Measurements from ENCODE around the gene FZR1.

The FZR1 gene

GRCh38 chr19:3539756-3540118, 33.6 kb downstream of the FZR1 start:
- TF ChIP-seq POLR2A (IDR thresholded peaks at IDR 0.05; ENCODE audit: low read depth, low read length) = no peak
- FAIRE-seq = no peak
- no peak for DNase-seq (ENCODE audit: insufficient read length, low spot score)

- no peak for FAIRE-seq
- DNase-seq (ENCODE audit: insufficient read length, low spot score) = no peak
- no peak for TF ChIP-seq POLR2A (IDR thresholded peaks at IDR 0.05; ENCODE audit: low read depth, low read length)
Observed at GRCh38 chr19:3543150-3544057, 37.3 kb downstream of the FZR1 start.

GRCh38 chr19:3544058-3544376, 37.9 kb downstream of the FZR1 start:
- FAIRE-seq (no peak), DNase-seq (ENCODE audit: insufficient read length, low spot score) (no peak)
- no peak for TF ChIP-seq POLR2A (IDR thresholded peaks at IDR 0.05; ENCODE audit: low read depth, low read length)

- FAIRE-seq = no peak
- peak; percentile 83 for DNase-seq (ENCODE audit: insufficient read length, low spot score)
- no peak for TF ChIP-seq POLR2A (IDR thresholded peaks at IDR 0.05; ENCODE audit: low read depth, low read length)
Observed at GRCh38 chr19:3544742-3545668, 38.9 kb downstream of the FZR1 start.

- no peak for TF ChIP-seq POLR2A (IDR thresholded peaks at IDR 0.05; ENCODE audit: low read depth, low read length)
- DNase-seq (ENCODE audit: insufficient read length, low spot score) (no peak), FAIRE-seq (no peak)
Observed at GRCh38 chr19:3545669-3546034, 39.5 kb downstream of the FZR1 start.

- no peak for TF ChIP-seq POLR2A (IDR thresholded peaks at IDR 0.05; ENCODE audit: low read depth, low read length)
- FAIRE-seq (no peak), DNase-seq (ENCODE audit: insufficient read length, low spot score) (no peak)
Observed at GRCh38 chr19:3546119-3546518, 40.0 kb downstream of the FZR1 start.

- no peak for DNase-seq (ENCODE audit: insufficient read length, low spot score)
- no peak for TF ChIP-seq POLR2A (IDR thresholded peaks at IDR 0.05; ENCODE audit: low read depth, low read length)
- FAIRE-seq = no peak
Observed at GRCh38 chr19:3547301-3547731, 41.2 kb downstream of the FZR1 start.

GRCh38 chr19:3547767-3548282, 41.7 kb downstream of the FZR1 start:
- no peak for DNase-seq (ENCODE audit: insufficient read length, low spot score)
- FAIRE-seq = no peak
- no peak for TF ChIP-seq POLR2A (IDR thresholded peaks at IDR 0.05; ENCODE audit: low read depth, low read length)

GRCh38 chr19:3548606-3549005, 42.5 kb downstream of the FZR1 start:
- DNase-seq (ENCODE audit: insufficient read length, low spot score) (no peak), FAIRE-seq (no peak)
- no peak for TF ChIP-seq POLR2A (IDR thresholded peaks at IDR 0.05; ENCODE audit: low read depth, low read length)

- TF ChIP-seq POLR2A (IDR thresholded peaks at IDR 0.05; ENCODE audit: low read depth, low read length) = no peak
- FAIRE-seq = no peak
Observed at GRCh38 chr19:3549816-3550215, 43.7 kb downstream of the FZR1 start.

GRCh38 chr19:3550947-3551791, 45.1 kb downstream of the FZR1 start:
- DNase-seq (ENCODE audit: insufficient read length, low spot score) = no peak
- no peak for FAIRE-seq
- TF ChIP-seq POLR2A (IDR thresholded peaks at IDR 0.05; ENCODE audit: low read depth, low read length) = no peak

More at GRCh38 chr19:3549816-3550215, 43.7 kb downstream of the FZR1 start:
- no peak for DNase-seq (ENCODE audit: insufficient read length, low spot score)

- no peak for DNase-seq (ENCODE audit: insufficient read length, low spot score)
- no peak for FAIRE-seq
- TF ChIP-seq POLR2A (IDR thresholded peaks at IDR 0.05; ENCODE audit: low read depth, low read length) = no peak
Observed at GRCh38 chr19:3551792-3552095, 45.6 kb downstream of the FZR1 start.

GRCh38 chr19:3554254-3555083, 48.4 kb downstream of the FZR1 start:
- DNase-seq (ENCODE audit: insufficient read length, low spot score) (no peak), FAIRE-seq (no peak)

More at GRCh38 chr19:3554254-3555083, 48.4 kb downstream of the FZR1 start:
- TF ChIP-seq POLR2A (IDR thresholded peaks at IDR 0.05; ENCODE audit: low read depth, low read length) = no peak

Measured in H54 (cell line).